Activated CD8-positive, alpha-beta T cell treated with anti-CD3 and anti-CD28 coated beads, Interleukin-2, amount 10 ng/mL, durations not matched to agents 7 days and 5 days (primary cell): ENCODE results near the gene GPR42. TPM values are rescaled to one million over a fixed set of nuclear protein-coding genes. Genes with fewer than 3 reads are reported as not detected.
A peak's percentile ranks its signal among the peaks of the same experiment; 100 is the strongest.

Experiments used
- ATAC-seq: fragments of 150-1000 bp; cut with Tn5 transposase; one replicate; pipeline ENCODE4 v1.10.0; 2021; ENCODE audit warnings: moderate library complexity
- CTCF ChIA-PET: fragments of 350-600 bp; sonication (Branson Sonifier 250); formaldehyde crosslinking; loops from one replicate; lab custom pipeline; 2021; ENCODE audit warnings: antibody characterized with exemption; lab: Charles Lee
- POLR2A ChIA-PET: fragments of 350-600 bp; sonication (Branson Sonifier 250); formaldehyde crosslinking; loops from one replicate; lab custom pipeline; 2021; ENCODE audit warnings: antibody characterized with exemption; lab: Charles Lee
- DNase-seq: peaks from one replicate; pipeline ENCODE4 v3.0.0-alpha.2; 2020
- H3K27ac Mint-ChIP-seq: one replicate; pipeline ENCODE4 v1.8.0; 2021; ENCODE audit warnings: mild to moderate bottlenecking, mixed read lengths
- H3K27me3 Mint-ChIP-seq: one replicate; pipeline ENCODE4 v1.8.0; 2021; ENCODE audit warnings: low read depth, mixed read lengths
- H3K36me3 Mint-ChIP-seq: one replicate; pipeline ENCODE4 v1.8.0; 2021; ENCODE audit warnings: low read depth, mixed read lengths
- H3K4me1 Mint-ChIP-seq: one replicate; pipeline ENCODE4 v1.8.0; 2021; ENCODE audit warnings: low read depth, mixed read lengths
- H3K4me3 Mint-ChIP-seq: one replicate; pipeline ENCODE4 v1.8.0; 2021; ENCODE audit warnings: mild to moderate bottlenecking, mixed read lengths
- H3K9me3 Mint-ChIP-seq: one replicate; pipeline ENCODE4 v1.8.0; 2022; ENCODE audit warnings: mixed read lengths; ENCODE audit not compliant: insufficient read depth
- total RNA-seq, 2 experiments: library from RNA; stranded (reverse); gene quantifications; one replicate each; pipeline ENCODE4 v1.2.3, GENCODE V29; 2021

Gene GPR42
- total RNA-seq, 2 experiments from 2014 or later, result not detected

GRCh38 chr19:35347930-35348298 lies 23.0 kb upstream of the GPR42 start:
- no peak for DNase-seq
- no peaks in the 10 kb centered on the region for H3K36me3 Mint-ChIP-seq
- peaks cover 35% of the 10 kb centered on the region for H3K4me1 Mint-ChIP-seq
- POLR2A ChIA-PET, result no interaction called here
- H3K27ac Mint-ChIP-seq, result peak overlapping the region; percentile 50
- H3K9me3 Mint-ChIP-seq, result no peaks in the 10 kb centered on the region
- CTCF ChIA-PET, result interaction anchor here (0.8 to 3.3 kb wide), 5 partner anchors 10 to 147 kb away, joined by 3 to 18 read pairs (median 4); no protein-coding TSS in a partner anchor
- peaks cover 9% of the 10 kb centered on the region for H3K27me3 Mint-ChIP-seq
- H3K4me3 Mint-ChIP-seq, result peak overlapping the region; percentile 51
- ATAC-seq, result no peak

GRCh38 chr19:35348911-35349611 lies 21.8 kb upstream of the GPR42 start:
- Mint-ChIP-seq H3K4me3 (no peak overlapping the region), H3K36me3 (no peaks in the 10 kb centered on the region), H3K9me3 (no peaks in the 10 kb centered on the region), H3K27ac (no peak overlapping the region), H3K4me1 (peaks cover 36% of the 10 kb centered on the region), H3K27me3 (peaks cover 4% of the 10 kb centered on the region)
- POLR2A ChIA-PET, result no interaction called here
- ATAC-seq, result no peak
- CTCF ChIA-PET, result interaction anchor here (1.1 to 3.3 kb wide), 4 partner anchors 15 to 146 kb away, joined by 3 to 18 read pairs (median 6); no protein-coding TSS in a partner anchor
- DNase-seq, result no peak

- ATAC-seq (no peak), DNase-seq (no peak)
- POLR2A ChIA-PET, result no interaction called here
- H3K9me3 Mint-ChIP-seq, result no peaks in the 10 kb centered on the region
- no peaks in the 10 kb centered on the region for H3K36me3 Mint-ChIP-seq
- CTCF ChIA-PET, result interaction anchor here (1.1 to 3.3 kb wide), 4 partner anchors 16 to 146 kb away, joined by 3 to 18 read pairs (median 6); no protein-coding TSS in a partner anchor
- H3K27me3 Mint-ChIP-seq, result peaks cover 4% of the 10 kb centered on the region
- peaks cover 36% of the 10 kb centered on the region for H3K4me1 Mint-ChIP-seq
- H3K4me3 Mint-ChIP-seq, result no peak overlapping the region
- no peak overlapping the region for H3K27ac Mint-ChIP-seq
Measured at GRCh38 chr19:35349614-35350521, 21.0 kb upstream of the GPR42 start.

GRCh38 chr19:35350591-35350990 lies 20.3 kb upstream of the GPR42 start:
- H3K4me3 Mint-ChIP-seq, result no peak overlapping the region
- POLR2A ChIA-PET, result no interaction called here
- ATAC-seq (no peak), DNase-seq (no peak)
- H3K4me1 Mint-ChIP-seq, result peaks cover 35% of the 10 kb centered on the region
- H3K36me3 Mint-ChIP-seq, result no peaks in the 10 kb centered on the region
- CTCF ChIA-PET, result interaction anchor here (0.8 to 1.2 kb wide), 4 partner anchors 113 to 144 kb away, joined by 3 read pairs; no protein-coding TSS in a partner anchor
- H3K9me3 Mint-ChIP-seq, result no peaks in the 10 kb centered on the region
- H3K27me3 Mint-ChIP-seq, result peaks cover 4% of the 10 kb centered on the region
- no peak overlapping the region for H3K27ac Mint-ChIP-seq

GRCh38 chr19:35351411-35352176 lies 19.3 kb upstream of the GPR42 start:
- ATAC-seq (no peak), DNase-seq (no peak)
- Mint-ChIP-seq H3K4me3 (no peak overlapping the region), H3K27ac (no peak overlapping the region), H3K4me1 (peaks cover 25% of the 10 kb centered on the region), H3K36me3 (no peaks in the 10 kb centered on the region), H3K9me3 (no peaks in the 10 kb centered on the region), H3K27me3 (peaks cover 3% of the 10 kb centered on the region)
- ChIA-PET POLR2A (no interaction called here), CTCF (interaction anchor here (0.8 to 3.2 kb wide), 11 partner anchors 18 to 146 kb away, joined by 3 to 73 read pairs (median 4); no protein-coding TSS in a partner anchor)

- peaks cover 20% of the 10 kb centered on the region for H3K4me1 Mint-ChIP-seq
- H3K36me3 Mint-ChIP-seq, result no peaks in the 10 kb centered on the region
- ChIA-PET POLR2A (interaction anchor here (1.5 kb wide), 1 partner anchor 116 kb away, joined by 5 read pairs; no protein-coding TSS in a partner anchor), CTCF (interaction anchor here (0.8 to 3.2 kb wide), 16 partner anchors 19 to 196 kb away, joined by 3 to 73 read pairs (median 4); no protein-coding TSS in a partner anchor)
- H3K4me3 Mint-ChIP-seq, result no peak overlapping the region
- no peak overlapping the region for H3K27ac Mint-ChIP-seq
- DNase-seq, result no peak
- no peaks in the 10 kb centered on the region for H3K9me3 Mint-ChIP-seq
- peaks cover 3% of the 10 kb centered on the region for H3K27me3 Mint-ChIP-seq
- no peak for ATAC-seq
Measured at GRCh38 chr19:35352177-35352447, 18.8 kb upstream of the GPR42 start.

- peak; percentile 83 for DNase-seq
- no peak overlapping the region for H3K27ac Mint-ChIP-seq
- H3K9me3 Mint-ChIP-seq, result no peaks in the 10 kb centered on the region
- no peak overlapping the region for H3K4me3 Mint-ChIP-seq
- peaks cover 17% of the 10 kb centered on the region for H3K4me1 Mint-ChIP-seq
- peak; percentile 74 for ATAC-seq
- H3K27me3 Mint-ChIP-seq, result peaks cover 3% of the 10 kb centered on the region
- ChIA-PET POLR2A (interaction anchor here (1.2 to 1.5 kb wide), 2 partner anchors 110 to 116 kb away, joined by 5 read pairs; no protein-coding TSS in a partner anchor), CTCF (interaction anchor here (0.6 to 3.2 kb wide), 32 partner anchors 10 to 295 kb away, joined by 3 to 73 read pairs (median 4); partner anchors contain the start of gene COX6B1)
- no peaks in the 10 kb centered on the region for H3K36me3 Mint-ChIP-seq
Measured at GRCh38 chr19:35352448-35353304, 18.2 kb upstream of the GPR42 start.

GRCh38 chr19:35353635-35354034 lies 17.2 kb upstream of the GPR42 start:
- Mint-ChIP-seq H3K27ac (no peak overlapping the region), H3K36me3 (no peaks in the 10 kb centered on the region), H3K4me3 (no peak overlapping the region), H3K4me1 (peaks cover 16% of the 10 kb centered on the region), H3K9me3 (no peaks in the 10 kb centered on the region), H3K27me3 (peaks cover 3% of the 10 kb centered on the region)
- no peak for ATAC-seq
- CTCF ChIA-PET, result interaction anchor here (0.6 to 3.2 kb wide), 28 partner anchors 11 to 294 kb away, joined by 3 to 73 read pairs (median 4); partner anchors contain the start of gene COX6B1
- DNase-seq, result no peak
- POLR2A ChIA-PET, result interaction anchor here (1.2 to 1.5 kb wide), 2 partner anchors 109 to 115 kb away, joined by 5 read pairs; no protein-coding TSS in a partner anchor

- no peak for DNase-seq
- Mint-ChIP-seq H3K27ac (no peak overlapping the region), H3K4me1 (peaks cover 16% of the 10 kb centered on the region), H3K9me3 (no peaks in the 10 kb centered on the region), H3K4me3 (no peak overlapping the region), H3K27me3 (peaks cover 3% of the 10 kb centered on the region), H3K36me3 (no peaks in the 10 kb centered on the region)
- CTCF ChIA-PET, result interaction anchor here (1.1 to 4.0 kb wide), 4 partner anchors 107 to 154 kb away, joined by 3 to 73 read pairs (median 28); no protein-coding TSS in a partner anchor
- POLR2A ChIA-PET, result no interaction called here
- no peak for ATAC-seq
Measured at GRCh38 chr19:35354898-35355297, 16.0 kb upstream of the GPR42 start.

GRCh38 chr19:35355791-35356460 lies 14.9 kb upstream of the GPR42 start:
- no peaks in the 10 kb centered on the region for H3K36me3 Mint-ChIP-seq
- ChIA-PET POLR2A (no interaction called here), CTCF (interaction anchor here (1.6 to 4.0 kb wide), 2 partner anchors 19 to 139 kb away, joined by 3 to 21 read pairs; no protein-coding TSS in a partner anchor)
- DNase-seq (no peak), ATAC-seq (no peak)
- H3K4me1 Mint-ChIP-seq, result peaks cover 16% of the 10 kb centered on the region
- no peak overlapping the region for H3K4me3 Mint-ChIP-seq
- no peak overlapping the region for H3K27ac Mint-ChIP-seq
- peaks cover 3% of the 10 kb centered on the region for H3K27me3 Mint-ChIP-seq
- H3K9me3 Mint-ChIP-seq, result no peaks in the 10 kb centered on the region
